Measurements from ENCODE around the gene FHOD1. TPM values are rescaled to one million over a fixed set of nuclear protein-coding genes. Genes with fewer than 3 reads are reported as not detected.
A peak's percentile ranks its signal among the peaks of the same experiment; 100 is the strongest.

The FHOD1 gene
- total and polyA plus RNA-seq, 9 of the 15 experiments (the other 6 are each of a cell fraction or from before 2014, with no cell fraction given): 18.7 to 126 (median 32.3) TPM

DNA sequence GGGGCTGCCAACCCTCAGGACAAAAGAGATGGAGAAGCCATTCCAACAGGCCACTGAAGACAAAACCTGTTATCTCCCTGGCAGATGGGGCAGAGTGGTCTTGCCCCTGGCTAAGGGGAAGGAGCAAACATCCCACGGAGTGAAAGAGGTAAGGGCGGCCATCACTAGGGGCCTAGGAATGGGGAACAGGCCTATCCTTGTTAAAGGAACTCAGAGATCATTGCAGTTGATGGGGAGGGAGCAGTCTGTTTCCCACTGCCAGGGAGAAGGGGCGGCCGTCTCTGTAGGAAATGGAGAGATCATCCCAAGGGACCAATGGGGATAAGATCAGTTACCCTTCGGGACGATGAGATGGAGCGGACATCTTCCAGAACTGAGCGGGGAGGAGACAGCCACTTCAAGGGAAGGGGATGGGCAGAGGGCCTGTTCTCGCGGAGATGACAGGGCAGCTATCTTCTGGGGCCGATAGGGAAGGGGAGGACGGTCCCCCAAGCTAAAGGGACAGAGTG is 20.9 kb downstream of the FHOD1 start (continued):
- TF ChIP-seq ZNF436 (CRISPR knock-in tag; IDR thresholded peaks at IDR 0.05) (no peak), ZKSCAN8 (CRISPR knock-in tag; IDR thresholded peaks at IDR 0.05) (no peak), TBL1XR1 (IDR thresholded peaks at IDR 0.05; ENCODE audit: low read length in 2 of 2) (no peak), SLC30A9 (CRISPR knock-in tag; IDR thresholded peaks at IDR 0.05) (no peak), PHF8 (IDR thresholded peaks at IDR 0.05; ENCODE audit: borderline replicate concordance, low read length) (peak; percentile 70; the same call in 1 of the 2 replicates), HLTF (IDR thresholded peaks at IDR 0.05) (0 out of 2 replicates have a peak, but pooled peaks have one; percentile 58), BDP1 (IDR thresholded peaks at IDR 0.05; ENCODE audit: insufficient read depth, insufficient read length) (no peak), TARDBP (IDR thresholded peaks at IDR 0.05) (no peak)
- TF ChIP-seq, protein P1, sequence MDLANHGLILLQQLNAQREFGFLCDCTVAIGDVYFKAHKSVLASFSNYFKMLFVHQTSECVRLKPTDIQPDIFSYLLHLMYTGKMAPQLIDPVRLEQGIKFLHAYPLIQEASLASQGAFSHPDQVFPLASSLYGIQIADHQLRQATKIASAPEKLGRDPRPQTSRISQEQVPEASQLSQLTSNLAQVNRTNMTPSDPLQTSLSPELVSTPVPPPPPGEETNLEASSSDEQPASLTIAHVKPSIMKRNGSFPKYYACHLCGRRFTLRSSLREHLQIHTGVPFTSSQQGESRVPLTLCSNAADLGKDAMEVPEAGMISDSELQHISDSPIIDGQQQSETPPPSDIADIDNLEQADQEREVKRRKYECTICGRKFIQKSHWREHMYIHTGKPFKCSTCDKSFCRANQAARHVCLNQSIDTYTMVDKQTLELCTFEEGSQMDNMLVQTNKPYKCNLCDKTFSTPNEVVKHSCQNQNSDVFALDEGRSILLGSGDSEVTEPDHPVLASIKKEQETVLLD (IDR thresholded peaks at IDR 0.05): no peak
- TF ChIP-seq, protein P2, sequence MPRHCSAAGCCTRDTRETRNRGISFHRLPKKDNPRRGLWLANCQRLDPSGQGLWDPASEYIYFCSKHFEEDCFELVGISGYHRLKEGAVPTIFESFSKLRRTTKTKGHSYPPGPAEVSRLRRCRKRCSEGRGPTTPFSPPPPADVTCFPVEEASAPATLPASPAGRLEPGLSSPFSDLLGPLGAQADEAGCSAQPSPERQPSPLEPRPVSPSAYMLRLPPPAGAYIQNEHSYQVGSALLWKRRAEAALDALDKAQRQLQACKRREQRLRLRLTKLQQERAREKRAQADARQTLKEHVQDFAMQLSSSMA (CRISPR knock-in tag; IDR thresholded peaks at IDR 0.05): no peak
- TF ChIP-seq, protein P3, sequence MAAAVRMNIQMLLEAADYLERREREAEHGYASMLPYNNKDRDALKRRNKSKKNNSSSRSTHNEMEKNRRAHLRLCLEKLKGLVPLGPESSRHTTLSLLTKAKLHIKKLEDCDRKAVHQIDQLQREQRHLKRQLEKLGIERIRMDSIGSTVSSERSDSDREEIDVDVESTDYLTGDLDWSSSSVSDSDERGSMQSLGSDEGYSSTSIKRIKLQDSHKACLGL (CRISPR knock-in tag; IDR thresholded peaks at IDR 0.05; ENCODE audit: borderline replicate concordance, poor library complexity, severe bottlenecking): no peak
- TF ChIP-seq, protein P4, sequence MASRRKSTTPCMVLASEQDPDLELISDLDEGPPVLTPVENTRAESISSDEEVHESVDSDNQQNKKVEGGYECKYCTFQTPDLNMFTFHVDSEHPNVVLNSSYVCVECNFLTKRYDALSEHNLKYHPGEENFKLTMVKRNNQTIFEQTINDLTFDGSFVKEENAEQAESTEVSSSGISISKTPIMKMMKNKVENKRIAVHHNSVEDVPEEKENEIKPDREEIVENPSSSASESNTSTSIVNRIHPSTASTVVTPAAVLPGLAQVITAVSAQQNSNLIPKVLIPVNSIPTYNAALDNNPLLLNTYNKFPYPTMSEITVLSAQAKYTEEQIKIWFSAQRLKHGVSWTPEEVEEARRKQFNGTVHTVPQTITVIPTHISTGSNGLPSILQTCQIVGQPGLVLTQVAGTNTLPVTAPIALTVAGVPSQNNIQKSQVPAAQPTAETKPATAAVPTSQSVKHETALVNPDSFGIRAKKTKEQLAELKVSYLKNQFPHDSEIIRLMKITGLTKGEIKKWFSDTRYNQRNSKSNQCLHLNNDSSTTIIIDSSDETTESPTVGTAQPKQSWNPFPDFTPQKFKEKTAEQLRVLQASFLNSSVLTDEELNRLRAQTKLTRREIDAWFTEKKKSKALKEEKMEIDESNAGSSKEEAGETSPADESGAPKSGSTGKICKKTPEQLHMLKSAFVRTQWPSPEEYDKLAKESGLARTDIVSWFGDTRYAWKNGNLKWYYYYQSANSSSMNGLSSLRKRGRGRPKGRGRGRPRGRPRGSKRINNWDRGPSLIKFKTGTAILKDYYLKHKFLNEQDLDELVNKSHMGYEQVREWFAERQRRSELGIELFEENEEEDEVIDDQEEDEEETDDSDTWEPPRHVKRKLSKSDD (conservative IDR thresholded peaks at IDR 0.05; ENCODE audit: low read length): no peak
- TF ChIP-seq, protein P5, sequence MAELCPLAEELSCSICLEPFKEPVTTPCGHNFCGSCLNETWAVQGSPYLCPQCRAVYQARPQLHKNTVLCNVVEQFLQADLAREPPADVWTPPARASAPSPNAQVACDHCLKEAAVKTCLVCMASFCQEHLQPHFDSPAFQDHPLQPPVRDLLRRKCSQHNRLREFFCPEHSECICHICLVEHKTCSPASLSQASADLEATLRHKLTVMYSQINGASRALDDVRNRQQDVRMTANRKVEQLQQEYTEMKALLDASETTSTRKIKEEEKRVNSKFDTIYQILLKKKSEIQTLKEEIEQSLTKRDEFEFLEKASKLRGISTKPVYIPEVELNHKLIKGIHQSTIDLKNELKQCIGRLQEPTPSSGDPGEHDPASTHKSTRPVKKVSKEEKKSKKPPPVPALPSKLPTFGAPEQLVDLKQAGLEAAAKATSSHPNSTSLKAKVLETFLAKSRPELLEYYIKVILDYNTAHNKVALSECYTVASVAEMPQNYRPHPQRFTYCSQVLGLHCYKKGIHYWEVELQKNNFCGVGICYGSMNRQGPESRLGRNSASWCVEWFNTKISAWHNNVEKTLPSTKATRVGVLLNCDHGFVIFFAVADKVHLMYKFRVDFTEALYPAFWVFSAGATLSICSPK (IDR thresholded peaks at IDR 0.05; ENCODE audit: borderline replicate concordance): 0 out of 2 replicates have a peak, but pooled peaks have one; percentile 17
- TF ChIP-seq, protein P6, sequence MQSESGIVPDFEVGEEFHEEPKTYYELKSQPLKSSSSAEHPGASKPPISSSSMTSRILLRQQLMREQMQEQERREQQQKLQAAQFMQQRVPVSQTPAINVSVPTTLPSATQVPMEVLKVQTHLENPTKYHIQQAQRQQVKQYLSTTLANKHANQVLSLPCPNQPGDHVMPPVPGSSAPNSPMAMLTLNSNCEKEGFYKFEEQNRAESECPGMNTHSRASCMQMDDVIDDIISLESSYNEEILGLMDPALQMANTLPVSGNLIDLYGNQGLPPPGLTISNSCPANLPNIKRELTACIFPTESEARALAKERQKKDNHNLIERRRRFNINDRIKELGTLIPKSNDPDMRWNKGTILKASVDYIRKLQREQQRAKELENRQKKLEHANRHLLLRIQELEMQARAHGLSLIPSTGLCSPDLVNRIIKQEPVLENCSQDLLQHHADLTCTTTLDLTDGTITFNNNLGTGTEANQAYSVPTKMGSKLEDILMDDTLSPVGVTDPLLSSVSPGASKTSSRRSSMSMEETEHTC (IDR thresholded peaks at IDR 0.05): no peak

Measured in K562 (cell line).